ENCODE measurements around the gene TXNDC17.
A peak's percentile ranks its signal among the peaks of the same experiment; 100 is the strongest.
"Not testable (repeated sequence)": the region's sequence is repeated elsewhere in the genome, so short reads cannot be mapped to it uniquely, and the experiment has no call there.

Gene TXNDC17

GRCh38 chr17:6637458-6637840 is 3.4 kb upstream of the TXNDC17 start:
- no peak for DNase-seq

GRCh38 chr17:6638046-6638908 is 2.6 kb upstream of the TXNDC17 start:
- DNase-seq = no peak

- no peak for DNase-seq
These were observed 1.8 kb upstream of the TXNDC17 start for GRCh38 chr17:6639014-6639585.

- DNase-seq = peak in 1 of 2 experiments; percentile 30
These were observed 999 bp upstream of the TXNDC17 start for GRCh38 chr17:6639586-6640535.

- peak in 1 of 2 experiments; percentile 70 for DNase-seq
These were observed 495 bp downstream of the TXNDC17 start for GRCh38 chr17:6641247-6641863.

- no peak for DNase-seq
These were observed 1.7 kb downstream of the TXNDC17 start for GRCh38 chr17:6642592-6642991.

GRCh38 chr17:6643451-6644125 is 2.7 kb downstream of the TXNDC17 start:
- no peak for DNase-seq

- DNase-seq = peak in 1 of 2 experiments; percentile 18
These were observed 7.3 kb downstream of the TXNDC17 start for GRCh38 chr17:6648181-6648580.

GRCh38 chr17:6651354-6651918 is 10.6 kb downstream of the TXNDC17 start, which contains the start of the genes C17orf100 and MED31:
Gene C17orf100, plus strand, starts transcription at chr17:6651762. Its CDS starts 152 bp downstream, at chr17:6651914.
Gene MED31, minus strand, starts transcription at chr17:6651605. Its CDS starts 77 bp downstream, at chr17:6651528.
- DNase-seq = peak; percentile 96

- peak; percentile 41 to 64 for DNase-seq
These were observed 11.1 kb downstream of the TXNDC17 start for GRCh38 chr17:6651919-6652452.

GRCh38 chr17:6654841-6655731 is 14.2 kb downstream of the TXNDC17 start:
- DNase-seq = no peak

- DNase-seq = not testable (repeated sequence)
These were observed 15.0 kb downstream of the TXNDC17 start for GRCh38 chr17:6655732-6656361.

GRCh38 chr17:6656797-6657632 is 16.2 kb downstream of the TXNDC17 start:
- peak in 1 of 2 experiments; percentile 13 for DNase-seq

GRCh38 chr17:6657633-6658287 is 16.9 kb downstream of the TXNDC17 start:
- no peak for DNase-seq

- DNase-seq = not testable (repeated sequence)
These were observed 17.6 kb downstream of the TXNDC17 start for GRCh38 chr17:6658411-6658810.

- DNase-seq = no peak
These were observed 19.2 kb downstream of the TXNDC17 start for GRCh38 chr17:6660101-6660500.

- DNase-seq = no peak
These were observed 20.1 kb downstream of the TXNDC17 start for GRCh38 chr17:6660805-6661463.

GRCh38 chr17:6661464-6661848 is 20.6 kb downstream of the TXNDC17 start:
- DNase-seq = no peak

Data from SHP77 (cell line).